K562 (cell line): ENCODE measurements around the gene FMNL3. TPM values are rescaled to one million over a fixed set of nuclear protein-coding genes. Genes with fewer than 3 reads are reported as not detected.

Source experiments
- CGGBP1 ChIP-seq: fragments of 250-450 bp; sonication (Bioruptor Pico); IDR thresholded peaks from 2 replicates; pipeline ENCODE4 v1.9.0; 2021; ENCODE audit warnings: mild to moderate bottlenecking
- CTBP1 ChIP-seq: fragments of 450-650 bp; IDR thresholded peaks from 2 replicates; pipeline ENCODE4 v1.6.1; 2016; ENCODE audit warnings: borderline replicate concordance
- EP300 ChIP-seq: IDR thresholded peaks from 2 replicates; pipeline ENCODE4 v1.6.1; 2012; ENCODE audit warnings: low read length, improper control_type of control experiment
- SPI1 ChIP-seq: IDR thresholded peaks from 2 replicates; pipeline ENCODE4 v1.6.1; 2011; ENCODE audit warnings: low read depth, low read length, control low read depth, borderline replicate concordance
- ZNF217 ChIP-seq: sonication (generic); formaldehyde crosslinking; IDR thresholded peaks from 2 replicates; pipeline ENCODE4 v1.8.0; 2022; ENCODE audit warnings: mild to moderate bottlenecking, missing genetic modification reagents
- ZNF407 ChIP-seq: fragments of 450-650 bp; IDR thresholded peaks from 2 replicates; pipeline ENCODE4 v1.6.1; 2016; ENCODE audit warnings: low read depth
- polyA plus RNA-seq, 8 experiments: library from polyadenylated mRNA; depleted of rRNA in 4 of 8; stranded (reverse) in 5 of 8; unstranded in 3 of 8; fragments of >200 nt; fragmentation: Nextera tagmentation in 2 of 8; fragmentation: Illumina TruSeq in 1 of 8; extraction: Ambion mirVana in 2 of 8; extraction: Trizol in 1 of 8; gene quantifications; 2 replicates each; pipeline versions ENCODE4 v1.2.1 to v1.2.3, GENCODE V29; 2011 to 2014; ENCODE audit warnings: inconsistent platforms in 1 of 8, missing spikeins in 1 of 8
- total RNA-seq, 7 experiments: library from RNA; depleted of rRNA in 6 of 7; stranded (reverse); fragments of >200 nt in 6 of 7; fragmentation: Illumina TruSeq in 2 of 7; extraction: Trizol in 2 of 7; gene quantifications; 2 replicates each; pipeline versions ENCODE4 v1.2.1 to v1.2.3, GENCODE V29; 2011 to 2021; ENCODE audit warnings: low replicate concordance in 1 of 7
- TF ChIP-seq, protein P1 (sequence below): fragments of 450-650 bp; IDR thresholded peaks from 2 replicates; pipeline ENCODE4 v1.6.1; 2016; ENCODE audit warnings: mild to moderate bottlenecking, moderate library complexity

FMNL3 gene
- total and polyA plus RNA-seq, 9 of the 15 experiments (the other 6 are each of a cell fraction or from before 2014, with no cell fraction given): 0.49 to 14.4 (median 6.8) TPM

DNA sequence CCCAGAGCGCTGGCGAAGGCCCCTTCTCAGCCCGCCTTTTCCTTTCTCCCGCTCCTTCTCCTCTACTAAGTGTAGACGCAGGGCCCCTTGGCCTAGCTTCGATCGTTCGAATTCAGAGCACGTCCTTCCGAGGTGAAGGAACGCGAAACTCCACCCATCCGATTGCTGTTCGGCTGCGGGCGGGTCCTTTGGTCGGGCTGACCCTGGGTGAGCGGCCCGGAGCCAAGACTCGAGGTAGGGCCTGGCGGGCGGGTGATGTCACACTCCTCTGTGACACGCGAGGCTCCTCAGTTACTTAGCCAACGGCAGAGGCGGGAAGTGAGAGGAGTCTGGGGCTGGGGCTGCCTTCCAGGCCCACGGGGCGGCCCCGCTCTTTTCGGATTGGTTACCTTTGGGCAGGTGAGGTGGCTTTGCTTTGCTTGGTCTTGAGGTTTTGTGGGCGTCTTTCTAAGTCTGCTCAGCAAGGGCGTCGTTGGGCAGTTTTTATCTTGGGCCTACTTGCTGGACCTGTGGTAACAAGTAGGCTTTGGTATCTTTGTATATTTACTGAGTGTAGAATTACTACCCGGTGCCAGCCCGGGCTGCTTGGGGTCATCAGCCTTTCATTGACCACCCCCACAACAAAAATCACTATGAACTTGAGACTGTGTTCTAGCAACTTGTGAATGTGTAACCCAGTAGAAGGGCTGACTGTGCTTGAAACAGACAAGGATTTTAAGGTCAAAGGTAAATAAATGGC, 34.8 kb upstream of the FMNL3 start (continued):
- TF ChIP-seq ZNF407 (no peak), SPI1 (peak; percentile 32; the same call in 1 of the 2 replicates), EP300 (0 out of 2 replicates have a peak, but pooled peaks have one; percentile 8), CTBP1 (no peak), CGGBP1 (CRISPR knock-in tag) (no peak), ZNF217 (CRISPR knock-in tag) (no peak)
- TF ChIP-seq, protein P1, sequence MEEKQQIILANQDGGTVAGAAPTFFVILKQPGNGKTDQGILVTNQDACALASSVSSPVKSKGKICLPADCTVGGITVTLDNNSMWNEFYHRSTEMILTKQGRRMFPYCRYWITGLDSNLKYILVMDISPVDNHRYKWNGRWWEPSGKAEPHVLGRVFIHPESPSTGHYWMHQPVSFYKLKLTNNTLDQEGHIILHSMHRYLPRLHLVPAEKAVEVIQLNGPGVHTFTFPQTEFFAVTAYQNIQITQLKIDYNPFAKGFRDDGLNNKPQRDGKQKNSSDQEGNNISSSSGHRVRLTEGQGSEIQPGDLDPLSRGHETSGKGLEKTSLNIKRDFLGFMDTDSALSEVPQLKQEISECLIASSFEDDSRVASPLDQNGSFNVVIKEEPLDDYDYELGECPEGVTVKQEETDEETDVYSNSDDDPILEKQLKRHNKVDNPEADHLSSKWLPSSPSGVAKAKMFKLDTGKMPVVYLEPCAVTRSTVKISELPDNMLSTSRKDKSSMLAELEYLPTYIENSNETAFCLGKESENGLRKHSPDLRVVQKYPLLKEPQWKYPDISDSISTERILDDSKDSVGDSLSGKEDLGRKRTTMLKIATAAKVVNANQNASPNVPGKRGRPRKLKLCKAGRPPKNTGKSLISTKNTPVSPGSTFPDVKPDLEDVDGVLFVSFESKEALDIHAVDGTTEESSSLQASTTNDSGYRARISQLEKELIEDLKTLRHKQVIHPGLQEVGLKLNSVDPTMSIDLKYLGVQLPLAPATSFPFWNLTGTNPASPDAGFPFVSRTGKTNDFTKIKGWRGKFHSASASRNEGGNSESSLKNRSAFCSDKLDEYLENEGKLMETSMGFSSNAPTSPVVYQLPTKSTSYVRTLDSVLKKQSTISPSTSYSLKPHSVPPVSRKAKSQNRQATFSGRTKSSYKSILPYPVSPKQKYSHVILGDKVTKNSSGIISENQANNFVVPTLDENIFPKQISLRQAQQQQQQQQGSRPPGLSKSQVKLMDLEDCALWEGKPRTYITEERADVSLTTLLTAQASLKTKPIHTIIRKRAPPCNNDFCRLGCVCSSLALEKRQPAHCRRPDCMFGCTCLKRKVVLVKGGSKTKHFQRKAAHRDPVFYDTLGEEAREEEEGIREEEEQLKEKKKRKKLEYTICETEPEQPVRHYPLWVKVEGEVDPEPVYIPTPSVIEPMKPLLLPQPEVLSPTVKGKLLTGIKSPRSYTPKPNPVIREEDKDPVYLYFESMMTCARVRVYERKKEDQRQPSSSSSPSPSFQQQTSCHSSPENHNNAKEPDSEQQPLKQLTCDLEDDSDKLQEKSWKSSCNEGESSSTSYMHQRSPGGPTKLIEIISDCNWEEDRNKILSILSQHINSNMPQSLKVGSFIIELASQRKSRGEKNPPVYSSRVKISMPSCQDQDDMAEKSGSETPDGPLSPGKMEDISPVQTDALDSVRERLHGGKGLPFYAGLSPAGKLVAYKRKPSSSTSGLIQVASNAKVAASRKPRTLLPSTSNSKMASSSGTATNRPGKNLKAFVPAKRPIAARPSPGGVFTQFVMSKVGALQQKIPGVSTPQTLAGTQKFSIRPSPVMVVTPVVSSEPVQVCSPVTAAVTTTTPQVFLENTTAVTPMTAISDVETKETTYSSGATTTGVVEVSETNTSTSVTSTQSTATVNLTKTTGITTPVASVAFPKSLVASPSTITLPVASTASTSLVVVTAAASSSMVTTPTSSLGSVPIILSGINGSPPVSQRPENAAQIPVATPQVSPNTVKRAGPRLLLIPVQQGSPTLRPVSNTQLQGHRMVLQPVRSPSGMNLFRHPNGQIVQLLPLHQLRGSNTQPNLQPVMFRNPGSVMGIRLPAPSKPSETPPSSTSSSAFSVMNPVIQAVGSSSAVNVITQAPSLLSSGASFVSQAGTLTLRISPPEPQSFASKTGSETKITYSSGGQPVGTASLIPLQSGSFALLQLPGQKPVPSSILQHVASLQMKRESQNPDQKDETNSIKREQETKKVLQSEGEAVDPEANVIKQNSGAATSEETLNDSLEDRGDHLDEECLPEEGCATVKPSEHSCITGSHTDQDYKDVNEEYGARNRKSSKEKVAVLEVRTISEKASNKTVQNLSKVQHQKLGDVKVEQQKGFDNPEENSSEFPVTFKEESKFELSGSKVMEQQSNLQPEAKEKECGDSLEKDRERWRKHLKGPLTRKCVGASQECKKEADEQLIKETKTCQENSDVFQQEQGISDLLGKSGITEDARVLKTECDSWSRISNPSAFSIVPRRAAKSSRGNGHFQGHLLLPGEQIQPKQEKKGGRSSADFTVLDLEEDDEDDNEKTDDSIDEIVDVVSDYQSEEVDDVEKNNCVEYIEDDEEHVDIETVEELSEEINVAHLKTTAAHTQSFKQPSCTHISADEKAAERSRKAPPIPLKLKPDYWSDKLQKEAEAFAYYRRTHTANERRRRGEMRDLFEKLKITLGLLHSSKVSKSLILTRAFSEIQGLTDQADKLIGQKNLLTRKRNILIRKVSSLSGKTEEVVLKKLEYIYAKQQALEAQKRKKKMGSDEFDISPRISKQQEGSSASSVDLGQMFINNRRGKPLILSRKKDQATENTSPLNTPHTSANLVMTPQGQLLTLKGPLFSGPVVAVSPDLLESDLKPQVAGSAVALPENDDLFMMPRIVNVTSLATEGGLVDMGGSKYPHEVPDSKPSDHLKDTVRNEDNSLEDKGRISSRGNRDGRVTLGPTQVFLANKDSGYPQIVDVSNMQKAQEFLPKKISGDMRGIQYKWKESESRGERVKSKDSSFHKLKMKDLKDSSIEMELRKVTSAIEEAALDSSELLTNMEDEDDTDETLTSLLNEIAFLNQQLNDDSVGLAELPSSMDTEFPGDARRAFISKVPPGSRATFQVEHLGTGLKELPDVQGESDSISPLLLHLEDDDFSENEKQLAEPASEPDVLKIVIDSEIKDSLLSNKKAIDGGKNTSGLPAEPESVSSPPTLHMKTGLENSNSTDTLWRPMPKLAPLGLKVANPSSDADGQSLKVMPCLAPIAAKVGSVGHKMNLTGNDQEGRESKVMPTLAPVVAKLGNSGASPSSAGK: peak; percentile 87
